Measurements from ENCODE around the gene SHROOM2.

The SHROOM2 gene

GRCh38 chrX:9866633-9867032 lies 80.4 kb downstream of the SHROOM2 start:
- TF ChIP-seq JUND (IDR thresholded peaks at IDR 0.05; ENCODE audit: low read depth), result no peak
- DNase-seq (ENCODE audit: low read depth in 1 of 2, low spot score in 1 of 2), result no peak
- in situ Hi-C loops (cut with HindIII; ENCODE audit: low pct_unique_long_range_greater_than_20kb, low sequenced_read_pairs), result no loop called here

GRCh38 chrX:9867226-9867625 lies 81.0 kb downstream of the SHROOM2 start:
- no peak for TF ChIP-seq JUND (IDR thresholded peaks at IDR 0.05; ENCODE audit: low read depth)
- no peak for DNase-seq (ENCODE audit: low read depth in 1 of 2, low spot score in 1 of 2)
- in situ Hi-C loops (cut with HindIII; ENCODE audit: low pct_unique_long_range_greater_than_20kb, low sequenced_read_pairs), result no loop called here

GRCh38 chrX:9867753-9868152 lies 81.5 kb downstream of the SHROOM2 start:
- no peak for TF ChIP-seq JUND (IDR thresholded peaks at IDR 0.05; ENCODE audit: low read depth)
- DNase-seq (ENCODE audit: low read depth in 1 of 2, low spot score in 1 of 2), result no peak
- in situ Hi-C loops (cut with HindIII; ENCODE audit: low pct_unique_long_range_greater_than_20kb, low sequenced_read_pairs), result no loop called here

GRCh38 chrX:9871701-9872268 lies 85.6 kb downstream of the SHROOM2 start:
- no peak for DNase-seq (ENCODE audit: low read depth in 1 of 2, low spot score in 1 of 2)
- no peak for TF ChIP-seq JUND (IDR thresholded peaks at IDR 0.05; ENCODE audit: low read depth)
- in situ Hi-C loops (cut with HindIII; ENCODE audit: low pct_unique_long_range_greater_than_20kb, low sequenced_read_pairs), result no loop called here

- no peak for DNase-seq (ENCODE audit: low read depth in 1 of 2, low spot score in 1 of 2)
- TF ChIP-seq JUND (IDR thresholded peaks at IDR 0.05; ENCODE audit: low read depth), result no peak
- in situ Hi-C loops (cut with HindIII; ENCODE audit: low pct_unique_long_range_greater_than_20kb, low sequenced_read_pairs), result no loop called here
Observed at GRCh38 chrX:9873360-9873759, 87.1 kb downstream of the SHROOM2 start.

GRCh38 chrX:9873952-9874351 lies 87.7 kb downstream of the SHROOM2 start:
- no peak for TF ChIP-seq JUND (IDR thresholded peaks at IDR 0.05; ENCODE audit: low read depth)
- DNase-seq (ENCODE audit: low read depth in 1 of 2, low spot score in 1 of 2), result peak; percentile 32 to 67
- in situ Hi-C loops (cut with HindIII; ENCODE audit: low pct_unique_long_range_greater_than_20kb, low sequenced_read_pairs), result no loop called here

- no peak for TF ChIP-seq JUND (IDR thresholded peaks at IDR 0.05; ENCODE audit: low read depth)
- DNase-seq (ENCODE audit: low read depth in 1 of 2, low spot score in 1 of 2), result no peak
- in situ Hi-C loops (cut with HindIII; ENCODE audit: low pct_unique_long_range_greater_than_20kb, low sequenced_read_pairs), result no loop called here
Observed at GRCh38 chrX:9874483-9874882, 88.3 kb downstream of the SHROOM2 start.

- in situ Hi-C loops (cut with HindIII; ENCODE audit: low pct_unique_long_range_greater_than_20kb, low sequenced_read_pairs), result no loop called here
- no peak for DNase-seq (ENCODE audit: low read depth in 1 of 2, low spot score in 1 of 2)
- TF ChIP-seq JUND (IDR thresholded peaks at IDR 0.05; ENCODE audit: low read depth), result no peak
Observed at GRCh38 chrX:9875801-9876200, 89.6 kb downstream of the SHROOM2 start.

- TF ChIP-seq JUND (IDR thresholded peaks at IDR 0.05; ENCODE audit: low read depth), result no peak
- in situ Hi-C loops (cut with HindIII; ENCODE audit: low pct_unique_long_range_greater_than_20kb, low sequenced_read_pairs), result no loop called here
- no peak for DNase-seq (ENCODE audit: low read depth in 1 of 2, low spot score in 1 of 2)
Observed at GRCh38 chrX:9876201-9876600, 90.0 kb downstream of the SHROOM2 start.

- no peak for DNase-seq (ENCODE audit: low read depth in 1 of 2, low spot score in 1 of 2)
- no peak for TF ChIP-seq JUND (IDR thresholded peaks at IDR 0.05; ENCODE audit: low read depth)
Observed at GRCh38 chrX:9878146-9878820, 92.1 kb downstream of the SHROOM2 start.

GRCh38 chrX:9880237-9880636 lies 94.0 kb downstream of the SHROOM2 start:
- DNase-seq (ENCODE audit: low read depth in 1 of 2, low spot score in 1 of 2), result no peak
- TF ChIP-seq JUND (IDR thresholded peaks at IDR 0.05; ENCODE audit: low read depth), result no peak
- in situ Hi-C loops (cut with HindIII; ENCODE audit: low pct_unique_long_range_greater_than_20kb, low sequenced_read_pairs), result no loop called here

More at GRCh38 chrX:9878146-9878820, 92.1 kb downstream of the SHROOM2 start:
- in situ Hi-C loops (cut with HindIII; ENCODE audit: low pct_unique_long_range_greater_than_20kb, low sequenced_read_pairs), result no loop called here

- no peak for DNase-seq (ENCODE audit: low read depth in 1 of 2, low spot score in 1 of 2)
- no peak for TF ChIP-seq JUND (IDR thresholded peaks at IDR 0.05; ENCODE audit: low read depth)
- in situ Hi-C loops (cut with HindIII; ENCODE audit: low pct_unique_long_range_greater_than_20kb, low sequenced_read_pairs), result no loop called here
Observed at GRCh38 chrX:9880870-9881269, 94.6 kb downstream of the SHROOM2 start.

- in situ Hi-C loops (cut with HindIII; ENCODE audit: low pct_unique_long_range_greater_than_20kb, low sequenced_read_pairs), result no loop called here
- TF ChIP-seq JUND (IDR thresholded peaks at IDR 0.05; ENCODE audit: low read depth), result no peak
- no peak for DNase-seq (ENCODE audit: low read depth in 1 of 2, low spot score in 1 of 2)
Observed at GRCh38 chrX:9882669-9883446, 96.6 kb downstream of the SHROOM2 start.
